ENCODE data around the gene EXOC4.

The EXOC4 gene

GRCh38 chr7:134030460-134030865 lies 777.6 kb downstream of the EXOC4 start:
- POLR2A ChIA-PET (ENCODE audit: low non-redundant PET), result no interaction called here
- DNase-seq (ENCODE audit: low spot score), result no peak
- no peak for TF ChIP-seq CTCF (conservative IDR thresholded peaks at IDR 0.05; ENCODE audit: low read depth)
- CTCF ChIA-PET, result no interaction called here
- H3K27ac ChIP-seq, result no peak overlapping the region

DNA sequence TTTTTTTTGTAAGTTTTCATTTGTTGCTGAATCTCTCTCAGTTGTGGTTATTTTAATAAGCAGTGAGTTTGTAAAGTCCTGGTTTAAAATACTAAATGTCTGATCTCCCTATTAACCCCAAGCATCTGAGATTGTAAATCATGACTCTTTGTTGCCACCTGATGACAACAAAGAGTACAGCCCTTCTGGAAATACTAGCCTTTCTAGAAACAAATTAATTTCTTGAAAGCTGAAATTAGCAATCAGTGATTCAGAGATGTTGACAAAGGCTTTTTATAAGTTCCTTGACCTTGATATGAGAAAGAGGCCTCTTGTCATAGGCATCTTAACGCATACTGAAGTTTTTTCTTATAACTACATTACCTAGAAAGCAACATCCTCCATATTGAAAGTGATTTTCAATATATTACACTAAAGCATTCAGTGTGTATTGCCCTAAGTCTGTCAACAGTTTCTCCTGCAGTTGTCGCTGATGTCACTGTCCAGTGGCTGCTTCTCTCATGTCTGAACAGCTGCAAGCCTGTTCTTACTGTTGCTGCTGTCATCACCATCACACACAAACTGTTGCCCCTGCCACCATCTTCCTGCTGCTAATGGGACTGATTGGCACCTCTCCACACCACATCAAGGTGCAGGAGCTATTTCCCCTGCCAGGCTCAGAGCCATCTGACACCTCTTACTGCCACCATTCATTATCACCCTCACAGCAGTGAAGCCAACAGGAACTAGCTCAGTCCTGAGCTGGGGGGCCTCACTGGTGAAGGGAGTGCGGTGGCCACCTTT lies 779.1 kb downstream of the EXOC4 start:
- H3K27ac ChIP-seq, result no peak overlapping the region
- POLR2A ChIA-PET (ENCODE audit: low non-redundant PET), result no interaction called here
- TF ChIP-seq CTCF (conservative IDR thresholded peaks at IDR 0.05; ENCODE audit: low read depth), result peak; percentile 29
- CTCF ChIA-PET, result interaction anchor here (0.6 to 0.9 kb wide), 4 partner anchors 16 to 1697 kb away, joined by 3 read pairs; no protein-coding TSS in a partner anchor
- DNase-seq (ENCODE audit: low spot score), result no peak

DNA sequence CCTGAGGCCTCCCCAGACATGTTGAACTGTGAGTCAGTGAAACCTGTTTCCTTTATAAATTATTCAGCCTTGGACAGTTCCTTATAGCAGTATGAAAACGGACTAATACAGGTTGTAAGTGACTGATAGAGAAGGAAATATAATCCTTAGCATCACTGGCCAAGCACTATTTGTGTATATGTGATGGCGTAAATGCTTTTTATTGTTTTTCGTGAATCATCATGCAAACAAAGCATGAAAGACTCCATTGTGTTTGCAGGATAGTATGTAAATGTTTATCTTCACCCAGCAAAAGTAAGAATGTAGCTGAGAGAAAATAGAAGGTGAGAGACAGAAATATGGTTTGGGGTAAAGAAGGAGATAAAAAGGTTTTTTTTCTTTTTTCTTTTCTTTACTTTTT lies 781.8 kb downstream of the EXOC4 start:
- ChIA-PET CTCF (no interaction called here), POLR2A (ENCODE audit: low non-redundant PET) (no interaction called here)
- no peak for TF ChIP-seq CTCF (conservative IDR thresholded peaks at IDR 0.05; ENCODE audit: low read depth)
- DNase-seq (ENCODE audit: low spot score), result no peak
- H3K27ac ChIP-seq, result no peak overlapping the region

- H3K27ac ChIP-seq, result no peak overlapping the region
- ChIA-PET CTCF (no interaction called here), POLR2A (ENCODE audit: low non-redundant PET) (no interaction called here)
- TF ChIP-seq CTCF (conservative IDR thresholded peaks at IDR 0.05; ENCODE audit: low read depth), result no peak
- DNase-seq (ENCODE audit: low spot score), result no peak
Measured at GRCh38 chr7:134037991-134038390, 785.1 kb downstream of the EXOC4 start.

DNA sequence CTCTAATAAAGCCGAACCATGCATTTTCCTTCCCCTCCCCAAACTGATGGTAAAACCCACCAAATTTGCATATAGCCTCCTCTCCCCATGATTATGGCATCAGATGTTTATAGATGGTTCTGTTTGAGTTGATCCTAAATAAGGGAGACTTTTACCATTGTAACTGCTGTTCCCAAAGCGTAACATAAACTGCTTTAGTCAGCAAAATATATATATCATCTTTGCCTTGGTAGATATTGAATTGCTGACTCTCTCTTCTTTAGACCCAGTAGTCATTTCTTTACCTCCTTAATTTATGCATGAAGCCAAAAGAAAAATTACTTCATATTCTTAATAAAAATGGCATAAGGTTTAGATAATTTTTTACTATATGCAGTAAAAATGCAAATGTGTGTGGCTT lies 788.1 kb downstream of the EXOC4 start:
- ChIA-PET POLR2A (ENCODE audit: low non-redundant PET) (no interaction called here), CTCF (no interaction called here)
- no peak for DNase-seq (ENCODE audit: low spot score)
- no peak overlapping the region for H3K27ac ChIP-seq
- no peak for TF ChIP-seq CTCF (conservative IDR thresholded peaks at IDR 0.05; ENCODE audit: low read depth)

GRCh38 chr7:134041477-134041876 lies 788.6 kb downstream of the EXOC4 start:
- DNase-seq (ENCODE audit: low spot score), result no peak
- H3K27ac ChIP-seq, result no peak overlapping the region
- POLR2A ChIA-PET (ENCODE audit: low non-redundant PET), result no interaction called here
- no peak for TF ChIP-seq CTCF (conservative IDR thresholded peaks at IDR 0.05; ENCODE audit: low read depth)
- CTCF ChIA-PET, result no interaction called here

All from RWPE1 (cell line).